Measurements from ENCODE around the gene BRD9.
A peak's percentile ranks its signal among the peaks of the same experiment; 100 is the strongest.
"Not testable (repeated sequence)": the region's sequence is repeated elsewhere in the genome, so short reads cannot be mapped to it uniquely, and the experiment has no call there.

BRD9 gene

DNA sequence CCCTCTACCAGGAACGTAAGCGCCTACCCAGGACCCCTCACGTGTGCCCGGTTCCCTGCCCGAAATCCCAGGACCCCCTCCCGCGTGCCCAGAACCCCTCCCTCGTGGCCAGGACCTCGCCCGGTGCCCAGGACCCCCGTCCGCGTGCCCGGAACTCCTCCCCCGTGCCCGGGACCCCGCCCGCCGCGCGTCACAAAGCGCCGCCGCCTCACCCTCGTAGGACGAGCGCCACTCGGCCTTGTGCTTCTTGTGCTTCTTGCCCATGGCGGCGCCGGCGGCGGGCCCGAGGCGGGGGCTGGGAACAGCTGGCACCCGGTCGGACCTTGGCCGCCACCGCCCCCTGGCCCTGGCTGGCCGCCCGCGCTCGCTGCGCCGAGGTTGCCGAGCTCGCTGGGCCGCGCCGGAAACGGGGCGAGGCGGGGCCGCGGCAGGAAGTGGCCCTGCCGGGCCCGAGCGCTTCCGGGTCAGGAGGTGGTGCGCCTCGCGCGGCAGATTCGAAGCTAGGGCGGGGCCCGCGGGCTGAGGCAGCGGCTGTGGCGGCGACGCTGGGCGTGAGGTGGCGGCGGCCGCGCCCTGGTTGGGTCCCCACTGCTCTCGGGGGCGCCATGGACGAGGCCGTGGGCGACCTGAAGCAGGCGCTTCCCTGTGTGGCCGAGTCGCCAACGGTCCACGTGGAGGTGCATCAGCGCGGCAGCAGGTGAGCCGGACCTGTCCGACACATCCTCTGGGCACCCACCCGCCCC, at the start of gene BRD9, which contains the start of gene TRIP13:
Gene BRD9 (minus strand): TSS at position 408 of the 743 bp plus-strand sequence. CDS start 144 bp downstream, at position 264.
Gene TRIP13 (plus strand): TSS at position 491 of the 743 bp plus-strand sequence. CDS start 115 bp downstream, at position 606.
- DNase-seq = peak; percentile 95

DNA sequence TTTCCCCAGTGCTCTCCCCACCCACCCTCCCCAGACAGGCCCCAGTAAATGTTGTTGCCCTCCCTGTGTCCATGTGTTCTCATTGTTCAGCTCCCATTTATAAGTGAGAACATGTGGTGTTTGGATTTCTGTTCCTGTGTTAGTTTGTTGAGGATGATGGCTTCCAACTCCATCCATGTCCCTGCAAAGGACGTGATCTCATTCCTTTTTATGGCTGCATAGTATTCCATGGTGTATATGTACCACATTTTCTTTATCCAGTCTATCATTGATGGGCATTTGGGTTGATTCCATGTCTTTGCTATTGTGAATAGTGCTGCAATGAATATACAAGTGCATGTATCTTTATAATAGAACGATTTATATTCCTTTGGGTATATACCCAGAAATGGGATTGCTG, 48.1 kb upstream of the BRD9 start:
- DNase-seq = not testable (repeated sequence)

DNA sequence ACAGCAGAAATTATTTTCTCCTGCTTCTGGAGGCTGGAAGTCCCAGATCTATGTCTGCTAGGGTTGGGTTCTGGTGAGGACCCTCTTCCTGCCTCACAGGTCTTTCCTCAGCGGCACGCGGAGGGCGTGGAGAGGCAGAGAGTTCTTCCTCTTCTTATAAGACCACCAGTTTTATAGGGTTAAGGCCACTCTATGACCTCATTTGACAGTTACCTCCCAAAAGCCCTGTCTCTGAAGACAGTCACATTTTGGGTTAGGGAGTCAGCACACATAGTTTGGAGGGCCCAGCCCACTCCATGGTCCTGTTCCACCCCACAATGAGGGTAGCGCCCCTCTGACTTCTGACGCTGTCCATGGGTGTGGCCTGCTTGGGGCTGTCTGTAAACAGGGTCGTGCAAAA, 46.8 kb upstream of the BRD9 start:
- no peak for DNase-seq

DNA sequence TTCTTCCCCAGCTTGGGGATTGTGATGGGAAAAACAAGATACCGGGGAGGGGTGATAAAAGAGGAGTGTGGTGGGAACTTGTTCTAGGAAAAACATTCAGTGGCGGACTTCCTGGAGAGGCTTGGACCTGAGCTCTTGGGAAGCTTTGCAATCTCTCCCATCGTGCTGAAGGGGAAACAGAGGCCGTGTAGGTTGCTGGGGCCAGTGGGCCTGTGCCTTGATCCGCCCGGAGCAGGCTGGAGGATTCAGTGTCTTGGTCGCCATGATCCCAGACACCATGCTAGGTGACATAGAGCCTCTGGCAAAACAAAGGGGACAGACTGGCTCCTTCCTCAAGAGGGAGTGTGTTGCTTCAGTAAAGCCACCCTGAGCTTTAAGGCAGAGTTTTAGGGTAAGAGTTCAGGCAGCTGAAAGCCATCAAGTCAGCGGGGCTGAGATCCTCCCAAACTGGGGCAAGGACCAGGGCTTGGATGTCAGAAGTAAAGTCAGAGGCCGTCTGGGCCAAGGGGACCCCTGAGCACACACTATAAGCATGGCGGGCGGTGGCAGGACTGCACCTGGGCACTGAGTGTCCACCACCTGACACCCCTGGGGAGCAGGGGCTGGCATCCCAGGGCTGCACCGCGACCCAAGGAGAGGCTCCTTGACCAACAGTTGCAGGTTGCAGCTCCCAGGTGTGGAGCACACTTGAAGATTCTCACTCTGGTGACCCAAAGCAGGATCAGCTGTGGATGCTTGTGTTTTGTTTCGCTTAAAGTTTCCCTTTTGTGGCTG, 44.7 kb upstream of the BRD9 start:
- peak; percentile 30 for DNase-seq

DNA sequence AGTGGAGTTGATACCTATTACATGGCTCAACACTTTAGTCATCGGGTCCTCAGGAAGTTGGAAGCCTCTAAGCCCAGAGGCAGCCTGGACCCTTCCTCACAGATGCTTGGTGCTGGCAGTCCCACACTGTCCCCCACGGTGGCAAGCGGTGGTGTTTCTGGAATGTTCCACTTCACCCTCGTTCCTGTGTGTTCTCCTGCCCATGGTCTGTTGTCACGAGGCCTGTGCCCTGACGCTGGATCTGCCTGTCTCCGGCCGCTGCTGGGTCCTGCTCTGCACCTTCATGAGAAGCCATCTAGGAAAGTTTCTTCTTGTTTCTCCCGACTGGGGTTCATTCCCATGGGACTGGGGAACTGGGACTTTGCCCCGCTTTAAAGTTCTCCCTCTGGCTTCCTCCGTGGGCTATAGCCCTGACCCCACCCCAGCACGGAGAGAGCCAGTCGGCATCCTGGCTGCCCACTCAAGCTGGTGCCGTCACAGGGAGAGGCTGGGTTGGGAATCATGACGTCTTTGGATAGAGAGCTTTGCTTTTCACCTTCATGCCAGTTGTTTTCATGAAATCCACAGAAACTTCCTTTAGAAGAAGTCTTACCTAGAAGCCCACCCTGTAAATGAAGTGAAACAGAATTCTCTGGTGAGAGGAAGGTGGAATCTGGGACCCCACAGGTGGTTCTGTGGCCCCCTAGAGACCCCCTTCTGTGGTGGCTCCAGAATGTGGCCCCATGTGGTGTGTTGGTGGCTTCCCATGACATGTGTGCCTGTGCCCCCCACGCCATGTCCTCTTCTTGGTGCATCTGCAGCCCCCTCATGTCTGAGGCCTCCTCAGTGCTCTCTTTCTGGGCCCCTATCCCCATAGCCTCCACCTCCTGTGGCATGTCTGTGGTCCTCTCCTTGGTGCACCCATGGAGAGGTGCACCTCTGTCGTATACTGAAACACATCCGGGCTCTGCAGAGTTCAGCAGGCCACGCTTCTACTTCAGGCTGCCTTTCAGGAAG, 43.8 kb upstream of the BRD9 start:
- peak; percentile 53 for DNase-seq

DNA sequence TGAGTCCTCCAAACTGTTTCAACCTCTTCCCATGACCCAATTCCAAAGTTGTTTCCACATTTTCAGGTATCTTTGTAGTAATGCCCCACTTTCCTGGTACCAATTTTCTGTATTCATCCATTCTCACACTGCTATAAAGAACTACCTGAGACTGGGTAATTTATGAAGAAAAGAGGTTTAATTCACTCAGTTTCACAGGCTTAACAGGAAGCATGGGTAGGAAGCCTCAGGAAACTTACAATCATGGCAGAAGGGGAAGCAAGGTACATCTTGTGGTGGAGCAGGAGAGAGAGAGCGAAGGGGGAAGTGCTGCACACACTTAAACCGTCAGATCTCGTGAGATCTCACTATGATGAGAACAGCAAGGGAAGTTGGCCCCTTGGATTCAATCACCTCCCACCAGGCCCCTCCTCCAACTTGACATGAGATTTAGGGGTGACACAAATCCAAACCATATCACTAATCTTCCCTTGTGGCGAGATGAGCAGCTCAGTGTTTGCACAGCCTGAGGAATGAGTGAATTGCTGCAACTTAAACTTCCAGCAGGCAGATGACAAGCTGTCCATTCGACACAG, 43.0 kb upstream of the BRD9 start:
- DNase-seq = no peak

DNA sequence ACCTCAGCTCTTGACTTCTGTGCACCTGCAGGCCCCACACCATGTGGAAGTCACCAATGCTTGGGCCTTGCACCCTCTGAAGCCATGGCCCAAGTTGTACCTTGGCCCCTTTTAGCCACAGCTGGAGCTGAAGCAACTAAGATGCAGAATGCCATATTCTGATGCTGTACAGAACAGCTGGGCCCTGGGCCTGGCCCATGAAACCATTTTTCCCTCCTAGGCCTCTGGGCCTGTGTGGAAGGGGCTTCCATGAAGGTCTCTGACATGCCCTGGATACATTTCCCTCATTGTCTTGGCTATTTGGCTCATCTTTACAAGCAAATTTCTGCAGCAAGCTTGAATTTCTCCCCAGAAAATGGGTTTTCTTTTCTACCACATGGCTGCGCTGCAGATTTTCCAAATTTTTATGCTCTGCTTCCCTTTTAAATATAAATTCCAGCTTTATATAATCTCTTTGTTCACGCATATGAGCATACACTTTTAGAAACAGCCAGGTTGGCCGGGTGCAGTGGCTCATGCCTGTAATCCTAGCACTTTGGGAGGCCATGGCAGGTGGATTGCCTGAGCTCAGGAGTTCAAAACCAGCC, 41.9 kb upstream of the BRD9 start:
- DNase-seq = peak; percentile 37

DNA sequence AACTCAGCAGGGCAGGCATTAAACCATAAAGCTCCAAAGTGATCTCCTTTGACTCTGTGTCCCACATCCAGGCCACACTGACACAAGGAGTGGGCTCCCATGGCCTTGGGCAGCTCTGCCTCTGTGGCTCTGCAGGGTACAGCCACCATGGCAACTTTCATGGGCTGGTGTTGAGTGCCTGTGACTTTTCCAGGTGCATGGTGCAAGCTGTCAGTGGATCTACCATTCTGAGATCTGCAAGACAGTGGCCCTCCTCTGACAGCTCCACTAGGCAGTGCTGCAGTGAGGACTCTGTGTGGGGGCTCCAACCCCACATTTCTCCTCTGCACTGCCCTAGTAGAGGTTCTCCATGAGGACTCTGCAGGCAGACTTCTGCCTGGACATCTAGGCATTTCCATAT, 41.4 kb upstream of the BRD9 start:
- DNase-seq = not testable (repeated sequence)

DNA sequence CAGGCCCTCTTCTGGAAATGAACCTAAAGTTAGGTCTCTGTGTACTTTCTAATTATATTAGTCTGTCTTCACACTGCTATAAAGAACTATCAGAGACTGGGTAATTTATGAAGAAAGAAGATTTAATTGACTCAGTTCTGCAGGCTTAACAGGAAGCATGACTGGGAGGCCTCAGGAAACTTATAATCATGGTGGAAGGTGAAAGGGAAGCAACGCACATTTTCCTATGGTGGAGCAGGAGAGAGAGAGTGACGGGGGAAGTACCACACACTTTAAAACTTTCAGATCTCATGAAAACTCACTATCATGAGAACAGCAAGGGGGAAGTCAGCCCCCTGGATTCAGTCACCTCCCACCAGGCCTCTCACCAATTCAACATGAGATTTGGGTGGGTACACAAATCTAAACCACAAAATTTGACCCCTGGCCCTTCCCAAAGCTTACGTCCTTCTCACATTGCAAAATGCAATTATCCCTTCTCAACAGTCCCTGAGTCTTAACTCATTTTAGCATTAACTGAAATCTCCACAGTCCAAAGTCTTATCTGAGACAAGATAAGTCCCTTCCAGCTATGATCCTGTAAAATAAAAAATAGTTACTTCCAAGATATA, 40.8 kb upstream of the BRD9 start:
- DNase-seq = no peak

DNA sequence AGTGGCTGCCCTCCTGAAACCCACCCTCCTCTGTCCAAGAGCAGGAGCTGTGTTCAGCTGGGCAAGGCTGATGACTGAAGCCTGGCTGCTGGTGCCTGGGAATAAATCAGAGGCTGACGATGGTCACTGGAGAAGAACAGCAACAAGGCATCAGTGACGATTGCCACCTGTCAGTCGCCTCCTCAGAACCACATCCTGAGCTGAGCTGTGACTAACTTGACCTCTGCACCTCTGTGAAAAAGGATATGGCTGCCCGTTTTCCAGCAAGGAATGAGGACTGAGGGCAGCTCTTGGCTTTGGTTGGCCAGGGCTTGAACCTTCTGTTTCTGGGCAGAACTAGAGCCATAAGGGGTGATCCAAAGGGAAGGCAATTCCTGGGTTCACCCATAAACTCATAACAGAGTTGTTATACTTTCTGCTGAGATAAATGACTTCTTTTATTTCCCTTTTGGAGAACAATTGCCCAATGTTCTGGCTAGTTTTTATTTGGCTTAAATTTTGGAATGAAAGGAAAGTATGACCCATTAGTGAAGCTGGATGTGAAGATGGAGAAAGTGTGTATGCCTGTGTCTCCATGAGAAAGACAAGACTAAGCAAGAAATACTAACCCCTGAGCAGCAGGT, 40.1 kb upstream of the BRD9 start:
- DNase-seq = peak; percentile 48

DNA sequence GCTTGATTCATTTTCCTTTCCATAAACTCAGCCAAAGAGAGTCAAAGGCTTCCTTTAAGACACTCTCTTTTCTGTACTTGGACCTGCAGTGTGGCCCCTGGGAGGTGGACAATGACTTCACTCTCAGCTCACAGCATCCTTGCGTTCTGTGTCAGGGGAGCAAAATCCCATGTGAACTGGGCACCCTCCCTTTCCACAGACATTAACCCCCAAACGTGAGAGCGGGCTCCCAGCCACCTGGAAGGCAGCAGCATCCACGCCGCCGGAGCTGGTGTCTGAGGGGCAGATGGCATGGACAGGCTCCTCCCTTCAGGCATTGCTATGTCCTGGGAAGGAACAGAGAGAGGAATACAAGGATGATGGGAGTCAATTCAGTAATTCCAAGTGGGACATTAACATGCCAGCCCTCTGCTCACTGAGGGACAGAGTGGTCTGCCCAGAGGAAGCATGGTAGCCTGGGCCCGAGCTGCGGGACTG, 39.6 kb upstream of the BRD9 start:
- DNase-seq = peak; percentile 59

DNA sequence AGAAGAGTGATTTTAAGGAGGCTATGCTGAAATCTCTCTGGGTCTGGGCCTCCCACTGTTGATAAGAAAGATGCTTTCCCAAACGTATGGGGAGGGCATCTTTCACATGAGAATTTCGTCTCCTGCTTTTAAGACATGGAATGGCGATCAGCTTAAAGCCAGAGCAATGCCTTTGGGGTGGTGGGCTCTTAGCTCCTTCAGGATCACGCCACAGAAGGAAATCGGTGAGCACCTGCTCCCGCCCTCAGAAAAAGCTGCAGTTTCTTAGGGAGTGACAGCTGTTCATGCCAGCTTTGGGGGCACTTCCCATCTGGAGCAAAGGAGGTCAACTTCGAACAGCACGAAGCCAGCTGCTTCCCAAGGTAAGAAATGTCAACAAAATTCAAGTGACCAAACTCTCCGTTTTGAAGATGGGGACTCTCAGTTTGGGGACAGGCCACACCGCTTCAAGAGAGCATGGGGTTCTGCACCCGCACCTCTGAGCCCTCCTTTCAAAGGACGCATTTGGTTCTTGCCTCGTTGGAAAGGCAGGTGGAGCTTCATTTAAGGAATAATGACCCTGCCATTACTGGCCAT, 39.1 kb upstream of the BRD9 start:
- no peak for DNase-seq

DNA sequence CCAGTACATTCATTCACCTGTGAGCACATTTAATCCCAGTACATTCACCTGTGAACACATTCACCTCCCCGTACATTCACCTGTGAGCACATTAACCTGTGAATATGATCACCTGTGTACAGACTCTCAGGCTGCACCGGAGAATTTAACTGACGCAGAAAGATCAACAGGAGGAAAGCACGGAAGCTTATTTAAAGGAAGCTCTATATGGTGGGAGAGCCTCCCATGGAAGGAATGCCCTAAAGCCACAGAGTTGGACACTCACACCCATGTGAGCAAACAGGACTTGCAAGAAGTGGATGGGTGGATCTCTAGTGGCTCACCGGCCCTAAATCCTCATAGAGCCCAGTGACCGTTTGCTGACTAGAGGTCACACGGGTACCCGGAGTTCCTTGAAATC, 38.3 kb upstream of the BRD9 start:
- peak; percentile 39 for DNase-seq

DNA sequence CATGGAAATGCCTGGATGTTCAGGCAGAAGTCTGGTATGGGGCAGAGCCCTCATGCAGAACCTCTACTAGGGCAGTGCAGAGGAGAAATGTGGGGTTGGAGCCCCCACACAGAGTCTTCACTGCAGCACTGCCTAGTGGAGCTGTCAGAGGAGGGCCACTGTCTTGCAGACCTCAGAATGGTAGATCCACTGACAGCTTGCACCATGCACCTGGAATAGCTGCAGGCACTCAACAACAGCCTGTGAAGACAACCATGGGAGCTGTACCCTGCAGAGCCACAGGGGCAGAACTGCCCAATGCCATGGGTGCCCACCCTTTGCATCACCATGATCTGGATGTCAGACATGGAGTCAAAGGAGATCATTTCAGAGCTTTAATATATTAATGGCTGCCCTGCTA, 37.0 kb upstream of the BRD9 start:
- DNase-seq = peak; percentile 46

DNA sequence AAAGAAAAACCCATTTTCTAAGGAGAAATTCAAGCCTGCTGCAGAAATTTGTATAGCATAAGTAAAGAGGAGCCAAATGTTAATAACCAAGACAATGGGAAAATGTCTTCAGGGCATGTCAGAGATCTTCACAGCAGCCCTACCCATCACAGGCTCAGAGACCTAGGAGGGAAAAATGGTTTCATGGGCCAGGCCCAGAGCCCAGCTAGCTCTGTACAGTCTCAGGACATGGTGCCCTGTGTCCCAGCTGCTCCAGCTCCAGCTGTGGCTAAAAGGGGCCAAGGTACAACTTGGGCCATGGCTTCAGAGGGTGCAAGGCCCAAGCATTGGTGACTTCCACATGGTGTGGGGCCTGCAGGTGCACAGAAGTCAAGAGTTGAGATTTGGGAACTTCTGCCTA, 36.6 kb upstream of the BRD9 start:
- DNase-seq = not testable (repeated sequence)

DNA sequence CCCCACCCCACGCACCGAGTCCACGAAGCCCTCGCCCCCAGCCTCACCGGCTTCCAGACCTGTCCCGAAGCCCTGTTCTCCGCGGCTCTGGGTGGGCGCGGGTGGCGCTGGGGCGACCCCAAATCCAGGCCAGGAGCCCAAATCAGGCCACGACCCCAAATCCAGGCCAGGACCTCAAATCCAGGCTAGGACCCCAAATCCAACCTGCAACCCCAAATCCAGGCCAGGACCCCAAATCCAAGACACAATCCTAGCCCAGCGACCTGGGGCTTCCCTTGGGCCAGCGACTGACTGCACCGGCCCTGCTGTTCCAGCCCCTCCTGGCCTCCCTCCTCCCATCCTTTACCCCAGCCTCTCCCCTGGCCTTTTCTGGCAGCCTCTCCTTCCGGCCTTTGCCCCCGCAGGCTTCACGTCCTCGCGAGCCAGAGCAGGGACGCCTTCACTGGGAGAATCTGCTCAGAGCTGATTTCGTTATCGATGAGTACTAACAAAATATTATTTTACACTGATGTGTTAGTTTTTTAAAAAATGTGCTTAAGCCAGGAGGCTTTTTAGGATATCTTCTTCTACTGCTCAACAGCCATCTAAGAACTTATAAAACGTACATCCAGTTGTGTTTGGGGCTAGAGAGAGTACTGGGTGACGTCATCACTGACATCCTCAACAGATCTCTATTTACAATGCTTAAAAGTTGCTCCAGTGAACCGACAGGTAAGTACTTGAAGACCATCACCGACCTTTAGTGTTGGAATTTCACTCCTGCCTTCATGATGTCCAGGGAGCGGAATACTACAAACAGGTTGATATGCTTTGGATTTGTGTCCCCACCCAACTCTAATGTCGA, 34.8 kb upstream of the BRD9 start:
- peak; percentile 36 for DNase-seq

DNA sequence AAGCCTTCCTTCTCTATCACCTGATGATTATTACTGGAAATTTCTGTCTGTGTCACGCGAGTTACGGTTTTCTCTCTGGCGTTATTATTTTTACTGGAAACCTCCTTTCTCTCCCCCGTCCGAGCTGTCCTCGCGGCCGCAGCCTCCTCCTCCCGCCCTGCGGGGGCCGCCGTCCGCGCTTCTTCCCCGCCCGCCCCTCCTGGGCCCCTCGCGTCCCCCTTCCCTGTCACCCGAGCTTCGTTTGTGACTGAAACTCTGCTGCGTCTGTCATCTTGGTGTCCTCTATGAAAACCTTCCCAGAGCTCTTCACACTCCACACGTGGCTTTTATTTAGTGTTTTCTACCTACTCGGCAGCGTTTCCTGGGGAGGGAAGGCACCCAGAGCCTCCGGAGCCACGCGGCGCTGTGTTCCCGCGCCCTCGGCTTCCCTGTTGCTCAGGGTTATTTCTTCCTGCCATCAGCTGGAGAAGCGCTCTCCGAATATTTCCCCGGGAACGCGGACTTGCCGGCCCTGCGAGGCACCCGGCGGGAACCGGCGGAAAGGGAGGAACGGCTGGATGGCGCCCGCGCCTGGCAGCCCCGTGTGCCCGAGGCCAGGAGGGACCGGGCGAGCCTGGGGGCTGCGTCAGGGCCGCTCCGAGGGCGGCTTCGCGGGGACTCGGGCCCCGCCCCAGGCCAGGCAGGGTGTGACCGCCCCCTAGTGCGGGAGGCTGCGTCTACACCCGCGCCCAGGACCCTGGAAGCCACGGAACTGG, 34.0 kb upstream of the BRD9 start:
- peak; percentile 72 for DNase-seq

DNA sequence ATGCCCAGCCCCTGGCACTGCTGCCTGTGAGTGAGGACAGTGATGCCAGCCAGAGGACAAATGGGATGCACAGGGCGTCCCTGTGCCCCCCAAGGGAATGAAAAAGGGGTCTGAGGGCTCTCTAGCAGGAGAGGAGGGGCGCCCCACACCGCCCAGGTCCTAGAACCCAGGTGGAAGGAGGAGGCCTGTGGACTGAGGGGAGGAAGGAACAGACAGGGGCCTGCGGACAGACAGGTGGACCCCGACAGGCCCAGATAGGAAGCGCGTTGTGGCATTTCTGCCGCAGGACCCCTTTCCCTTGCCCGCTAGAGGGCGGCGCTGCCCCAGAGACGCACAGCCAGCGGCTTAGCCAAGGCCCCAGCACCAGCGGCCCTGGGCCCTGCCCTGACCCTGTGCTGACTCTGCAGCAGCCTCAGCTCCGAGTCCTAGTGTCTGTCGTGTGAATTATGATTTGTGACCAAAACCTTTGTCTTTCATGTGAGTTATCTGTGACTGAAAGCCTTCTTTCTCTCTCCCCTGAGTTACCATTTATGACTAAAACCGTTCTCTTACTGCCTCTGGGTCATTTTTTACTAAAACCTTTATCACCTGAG, 30.8 kb upstream of the BRD9 start:
- DNase-seq = peak; percentile 88

Data from activated effector memory CD4-positive, alpha-beta T cell treated with anti-CD3 and anti-CD28 coated beads, Interleukin-2, amount 50 U/mL, for 16 hours (primary cell).